Skeletal muscle satellite cell (primary cell): ENCODE results near the gene REPS2.

ENCODE experiments used
- H3K27me3 ChIP-seq: 2 replicates; pipeline ENCODE4 v1.7.0; 2013; ENCODE audit warnings: low read length; ENCODE audit not compliant: control insufficient read depth, insufficient read depth
- H3K36me3 ChIP-seq: 2 replicates; pipeline ENCODE4 v1.7.0; 2013; ENCODE audit warnings: mild to moderate bottlenecking, control low read depth, low read length; ENCODE audit not compliant: insufficient read depth
- H3K4me1 ChIP-seq: 2 replicates; pipeline ENCODE4 v1.7.0; 2013; ENCODE audit warnings: low read length; ENCODE audit not compliant: control insufficient read depth, insufficient read depth
- H3K4me2 ChIP-seq: 2 replicates; pipeline ENCODE4 v1.7.0; 2013; ENCODE audit warnings: mild to moderate bottlenecking, low read length
- H3K4me3 ChIP-seq: 2 replicates; pipeline ENCODE4 v1.7.0; 2013; ENCODE audit warnings: low read length
- H3K9ac ChIP-seq: 2 replicates; pipeline ENCODE4 v1.7.0; 2013; ENCODE audit warnings: mild to moderate bottlenecking, low read depth, low read length, moderate library complexity
- H3K9me3 ChIP-seq: replicated peaks from 2 replicates; pipeline ENCODE4 v1.7.0; 2013; ENCODE audit warnings: mild to moderate bottlenecking, control low read depth, low read length

Gene REPS2

DNA sequence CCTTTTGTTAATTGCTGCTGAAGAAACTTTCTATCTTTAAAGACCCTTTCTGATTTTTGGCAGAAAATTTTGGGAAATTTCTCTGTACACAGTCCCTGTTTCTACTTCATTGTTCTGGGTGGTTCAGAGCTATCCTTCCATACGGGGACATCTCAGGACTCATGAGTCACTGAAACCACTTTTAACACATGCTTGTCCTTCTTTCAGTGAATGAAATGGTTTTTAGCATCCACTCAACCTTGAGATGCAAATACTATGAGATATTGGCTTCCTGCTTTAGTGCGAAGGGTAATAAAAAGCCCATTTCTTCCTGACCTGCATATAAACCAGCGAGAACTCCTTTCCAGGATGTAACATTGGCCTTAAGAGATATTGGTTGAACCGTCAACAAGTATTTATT, 158.0 kb downstream of the REPS2 start:
- Histone ChIP-seq H3K9me3 (no peaks in the 10 kb centered on the region), H3K4me1 (no peaks in the 10 kb centered on the region), H3K4me2 (no peak overlapping the region), H3K36me3 (no peaks in the 10 kb centered on the region), H3K4me3 (no peak overlapping the region), H3K9ac (no peak overlapping the region), H3K27me3 (peaks cover 14% of the 10 kb centered on the region)

DNA sequence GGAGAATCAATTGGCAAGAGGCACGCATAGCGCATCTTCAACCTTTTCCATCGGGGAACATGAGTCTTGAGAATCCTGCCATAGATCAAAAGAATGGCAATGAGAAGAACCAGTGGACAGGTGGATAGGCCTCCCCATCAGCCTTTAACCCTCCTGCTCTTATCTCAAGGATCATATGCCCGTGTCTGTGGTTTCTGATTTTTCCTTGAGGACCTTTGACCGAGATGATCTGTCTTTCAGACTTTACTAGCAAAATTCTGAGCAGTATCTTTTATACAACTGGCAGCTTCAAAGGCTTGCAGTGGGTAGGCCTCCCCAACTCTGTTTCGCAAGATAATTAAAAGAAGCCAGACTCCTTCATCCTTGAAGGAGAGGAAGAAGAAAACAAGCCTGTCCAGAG, 174.4 kb downstream of the REPS2 start:
- Histone ChIP-seq H3K9ac (no peak overlapping the region), H3K27me3 (peaks cover 3% of the 10 kb centered on the region), H3K4me2 (no peak overlapping the region), H3K36me3 (no peaks in the 10 kb centered on the region), H3K4me3 (no peak overlapping the region), H3K4me1 (no peaks in the 10 kb centered on the region), H3K9me3 (no peaks in the 10 kb centered on the region)

DNA sequence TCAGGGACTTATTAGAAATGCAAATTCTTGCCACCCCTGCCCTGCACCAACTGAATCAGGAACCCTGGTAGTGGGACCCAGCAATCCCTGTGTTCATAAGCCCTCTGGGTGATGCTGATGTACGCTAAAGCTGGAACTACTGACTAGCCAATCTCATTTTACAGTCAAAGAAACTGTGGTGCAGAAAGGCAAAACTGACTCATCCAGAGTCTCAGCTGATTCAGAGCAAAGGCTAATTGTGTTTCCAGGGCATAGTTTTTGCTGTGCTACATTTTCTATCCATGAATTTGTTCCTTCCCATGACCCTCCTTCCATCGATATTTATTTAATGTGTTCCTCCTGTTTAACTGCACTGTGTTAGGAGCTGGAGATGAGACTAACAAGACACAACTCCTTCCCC, 207.5 kb downstream of the REPS2 start:
- Histone ChIP-seq H3K27me3 (peaks cover 8% of the 10 kb centered on the region), H3K9me3 (no peaks in the 10 kb centered on the region), H3K4me1 (no peaks in the 10 kb centered on the region), H3K9ac (no peak overlapping the region), H3K36me3 (no peaks in the 10 kb centered on the region), H3K4me3 (no peak overlapping the region), H3K4me2 (no peak overlapping the region)

DNA sequence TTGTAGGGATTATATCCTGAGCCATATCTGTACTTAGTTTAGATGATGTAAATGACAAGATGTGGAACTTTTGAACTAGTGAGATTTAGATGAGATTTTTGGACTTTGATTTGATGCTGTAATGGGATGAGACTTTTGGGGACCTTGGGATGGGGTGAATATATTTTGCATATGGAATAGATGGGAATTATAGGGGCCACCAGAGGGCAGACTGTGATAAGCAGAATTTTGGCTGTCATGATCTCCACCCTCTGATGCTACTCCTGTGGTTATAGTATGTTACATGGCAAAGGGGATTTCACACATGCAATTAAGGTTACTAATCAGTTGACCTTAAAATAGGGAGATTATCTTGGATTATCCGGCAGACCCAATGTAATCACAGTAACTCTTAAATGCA, 214.5 kb downstream of the REPS2 start:
- H3K4me1 ChIP-seq: no peaks in the 10 kb centered on the region

DNA sequence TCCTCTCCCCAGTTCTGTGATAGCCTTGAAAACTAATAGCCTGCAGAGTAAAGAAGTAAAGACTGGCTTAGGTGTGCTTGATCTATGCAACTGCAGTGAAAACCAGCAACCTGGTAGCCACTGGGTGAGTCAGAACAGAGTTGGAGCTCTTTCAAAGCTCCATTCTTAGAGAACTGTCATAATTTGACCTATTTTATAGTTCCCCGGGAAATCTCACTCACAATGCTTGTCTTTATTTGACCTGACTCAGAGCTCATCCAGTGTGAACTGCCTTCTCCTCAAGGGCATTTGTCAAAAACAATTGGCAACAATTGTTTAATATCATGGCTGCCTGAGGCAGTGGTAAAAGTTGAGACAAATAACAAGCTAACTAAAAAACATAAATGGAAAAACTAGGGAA, 215.5 kb downstream of the REPS2 start:
- Histone ChIP-seq H3K4me1 (no peaks in the 10 kb centered on the region), H3K27me3 (peaks cover 11% of the 10 kb centered on the region), H3K9me3 (peaks cover 7% of the 10 kb centered on the region), H3K4me3 (no peak overlapping the region), H3K36me3 (no peaks in the 10 kb centered on the region), H3K9ac (no peak overlapping the region), H3K4me2 (no peak overlapping the region)

More for the DNA sequence above, 214.5 kb downstream of the REPS2 start:
- peaks cover 7% of the 10 kb centered on the region for H3K9me3 ChIP-seq
- no peak overlapping the region for H3K4me2 ChIP-seq
- H3K9ac ChIP-seq: no peak overlapping the region
- H3K27me3 ChIP-seq: peaks cover 11% of the 10 kb centered on the region
- no peaks in the 10 kb centered on the region for H3K36me3 ChIP-seq
- no peak overlapping the region for H3K4me3 ChIP-seq

DNA sequence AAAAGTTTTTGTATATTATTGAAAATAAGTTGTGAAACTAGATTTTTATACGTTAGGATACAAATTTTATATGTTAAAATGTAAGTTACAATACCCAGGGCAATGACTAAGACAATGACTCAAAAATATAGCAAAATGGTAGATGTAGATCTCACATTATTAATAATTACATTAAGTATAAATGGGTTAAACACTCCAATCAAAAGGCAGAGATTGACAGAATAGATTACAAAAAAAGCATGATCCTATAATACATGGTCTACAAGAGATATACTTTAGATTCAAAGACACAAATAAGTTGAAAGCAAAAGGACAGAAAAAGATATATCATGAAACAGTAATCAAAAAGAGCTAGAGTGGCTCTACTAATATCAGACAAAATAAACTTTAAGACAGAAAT, 217.6 kb downstream of the REPS2 start:
- no peaks in the 10 kb centered on the region for H3K36me3 ChIP-seq
- H3K9ac ChIP-seq: no peak overlapping the region
- peaks cover 9% of the 10 kb centered on the region for H3K27me3 ChIP-seq
- no peak overlapping the region for H3K4me2 ChIP-seq
- H3K9me3 ChIP-seq: peaks cover 7% of the 10 kb centered on the region
- no peak overlapping the region for H3K4me3 ChIP-seq
- no peaks in the 10 kb centered on the region for H3K4me1 ChIP-seq

DNA sequence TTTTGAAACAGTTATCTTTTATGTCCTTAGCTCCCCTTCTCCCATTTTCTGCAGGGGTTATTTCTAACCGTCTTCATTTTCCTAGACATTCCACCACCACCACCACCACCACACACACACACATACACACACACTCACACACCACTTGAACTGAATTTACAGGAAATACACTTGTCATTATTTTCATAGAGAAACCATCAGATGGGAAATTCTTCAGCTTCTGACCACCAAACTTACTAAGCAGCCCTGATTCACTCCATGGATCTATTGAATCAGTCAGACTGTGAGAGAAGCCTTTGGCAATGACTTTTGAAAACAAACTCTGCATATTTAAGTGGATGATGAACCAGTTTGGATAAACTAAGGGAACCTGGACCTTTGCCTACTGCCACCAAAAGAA, 218.5 kb downstream of the REPS2 start:
- H3K4me3 ChIP-seq: no peak overlapping the region
- no peak overlapping the region for H3K4me2 ChIP-seq
- H3K27me3 ChIP-seq: peaks cover 3% of the 10 kb centered on the region
- H3K36me3 ChIP-seq: no peaks in the 10 kb centered on the region
- peaks cover 7% of the 10 kb centered on the region for H3K9me3 ChIP-seq
- no peaks in the 10 kb centered on the region for H3K4me1 ChIP-seq
- H3K9ac ChIP-seq: no peak overlapping the region

DNA sequence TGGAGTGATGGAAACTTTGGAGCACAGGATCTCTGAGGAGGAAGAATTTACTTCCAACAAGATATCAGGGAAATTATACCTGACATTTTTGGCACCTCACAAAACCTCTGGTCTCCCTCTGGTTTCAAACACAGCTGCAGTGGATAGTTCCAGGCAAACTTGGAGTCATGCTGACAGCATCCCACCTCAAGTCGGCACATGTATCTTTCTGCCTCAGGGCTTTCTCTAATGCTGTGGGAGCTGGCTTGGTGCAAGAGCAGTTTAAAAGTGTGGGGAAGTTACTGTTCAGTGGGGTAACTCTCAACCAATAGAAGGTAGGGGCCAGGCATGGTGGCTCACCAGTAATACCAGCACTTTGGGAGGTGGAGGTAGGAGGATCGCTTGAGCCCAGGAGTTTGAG, 221.5 kb downstream of the REPS2 start:
- no peak overlapping the region for H3K4me3 ChIP-seq
- H3K4me1 ChIP-seq: no peaks in the 10 kb centered on the region
- H3K9ac ChIP-seq: no peak overlapping the region
- no peaks in the 10 kb centered on the region for H3K27me3 ChIP-seq
- H3K9me3 ChIP-seq: no peaks in the 10 kb centered on the region
- no peak overlapping the region for H3K4me2 ChIP-seq
- H3K36me3 ChIP-seq: no peaks in the 10 kb centered on the region

DNA sequence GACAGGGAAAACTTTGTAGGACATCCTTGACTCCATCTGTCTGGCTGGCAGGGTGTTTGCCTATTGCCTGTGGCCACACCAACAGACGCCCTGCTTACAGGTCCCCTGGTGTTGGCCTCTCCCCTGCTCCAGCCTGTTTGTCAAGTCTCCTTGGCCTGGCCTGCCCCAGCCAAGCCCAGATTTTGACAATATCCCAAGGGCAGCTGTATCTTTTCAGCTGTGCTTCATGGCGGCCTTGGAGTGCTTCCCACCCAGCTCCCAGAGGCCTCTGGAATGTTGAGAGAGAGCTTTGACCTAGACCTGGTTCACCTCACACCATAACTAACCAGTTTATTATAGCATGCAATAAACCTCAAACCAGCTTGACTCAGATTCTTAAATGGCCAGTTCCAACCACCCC, 224.5 kb downstream of the REPS2 start:
- no peaks in the 10 kb centered on the region for H3K27me3 ChIP-seq
- H3K9me3 ChIP-seq: no peaks in the 10 kb centered on the region
- H3K9ac ChIP-seq: no peak overlapping the region
- no peaks in the 10 kb centered on the region for H3K4me1 ChIP-seq
- H3K4me2 ChIP-seq: no peak overlapping the region
- H3K36me3 ChIP-seq: no peaks in the 10 kb centered on the region
- no peak overlapping the region for H3K4me3 ChIP-seq

DNA sequence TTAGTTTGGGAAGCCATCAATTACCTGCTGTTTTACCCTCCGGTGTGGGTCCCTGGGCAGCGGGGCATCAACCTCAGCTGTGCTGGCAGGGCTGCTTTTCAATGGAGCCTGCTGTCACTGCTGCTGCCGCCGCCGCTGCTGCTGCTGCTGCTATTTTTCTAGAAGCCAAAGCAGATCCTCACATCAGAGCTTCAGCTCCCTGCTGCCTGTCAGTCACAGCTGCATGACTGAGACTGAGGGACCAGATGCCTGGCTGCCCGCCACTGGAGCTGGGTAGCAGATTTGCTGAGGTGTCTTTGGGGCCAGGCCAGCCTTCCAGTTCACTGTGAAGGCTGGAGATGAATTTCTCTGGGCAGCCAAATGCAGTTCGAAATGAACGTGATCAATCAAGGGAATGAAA, 228.2 kb downstream of the REPS2 start:
- no peak overlapping the region for H3K9ac ChIP-seq
- H3K27me3 ChIP-seq: no peaks in the 10 kb centered on the region
- no peaks in the 10 kb centered on the region for H3K4me1 ChIP-seq
- no peak overlapping the region for H3K4me3 ChIP-seq
- no peak overlapping the region for H3K4me2 ChIP-seq
- H3K9me3 ChIP-seq: no peaks in the 10 kb centered on the region
- no peaks in the 10 kb centered on the region for H3K36me3 ChIP-seq

DNA sequence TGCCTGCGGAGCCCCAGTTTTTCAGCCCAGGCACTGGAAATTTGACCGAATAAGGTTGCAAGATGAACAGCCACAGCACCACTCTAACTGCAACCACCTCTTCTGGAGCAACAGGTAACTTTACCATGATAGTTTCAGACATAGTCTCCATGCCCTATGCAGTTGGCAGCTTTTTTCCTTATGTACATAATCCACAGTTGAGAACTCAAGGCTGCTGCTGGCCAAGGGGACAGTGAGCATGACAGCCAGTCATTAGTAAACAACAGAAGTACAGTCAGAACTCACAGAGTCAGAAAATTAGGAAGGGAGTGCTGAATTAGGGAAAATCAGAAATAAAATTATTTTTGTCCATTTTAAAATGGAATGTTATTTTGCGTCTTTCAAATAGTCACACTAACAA, 235.9 kb downstream of the REPS2 start:
- H3K36me3 ChIP-seq: no peaks in the 10 kb centered on the region
- no peaks in the 10 kb centered on the region for H3K27me3 ChIP-seq
- H3K9me3 ChIP-seq: no peaks in the 10 kb centered on the region
- no peak overlapping the region for H3K4me3 ChIP-seq
- no peak overlapping the region for H3K9ac ChIP-seq
- H3K4me1 ChIP-seq: no peaks in the 10 kb centered on the region
- H3K4me2 ChIP-seq: no peak overlapping the region

DNA sequence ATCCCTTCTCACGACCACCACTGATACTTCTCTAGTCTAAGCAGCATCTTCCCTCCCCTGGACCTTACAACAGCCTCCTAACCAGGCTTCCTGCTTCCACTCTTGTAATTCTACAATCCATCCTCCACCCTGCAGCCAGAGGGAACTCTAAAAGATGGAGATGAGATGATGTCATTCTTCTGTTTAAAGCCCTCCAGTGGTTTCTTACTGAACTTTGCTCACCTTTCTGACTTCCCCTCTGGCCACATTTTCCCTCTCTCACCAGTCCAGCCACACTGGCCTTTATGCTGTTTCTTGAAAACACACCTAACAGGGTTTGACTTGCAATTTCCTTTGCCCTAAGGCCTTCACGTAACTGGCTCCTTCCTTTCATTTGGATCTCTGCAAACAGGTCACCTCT, 237.1 kb downstream of the REPS2 start:
- Histone ChIP-seq H3K4me3 (no peak overlapping the region), H3K27me3 (no peaks in the 10 kb centered on the region), H3K4me2 (no peak overlapping the region), H3K4me1 (no peaks in the 10 kb centered on the region), H3K36me3 (no peaks in the 10 kb centered on the region), H3K9me3 (no peaks in the 10 kb centered on the region), H3K9ac (no peak overlapping the region)
